GM21619 (cell line): Measurements from ENCODE around the gene CDK12.
"Not testable (repeated sequence)": the region's sequence is repeated elsewhere in the genome, so short reads cannot be mapped to it uniquely, and the experiment has no call there.

Experiments used
- ATAC-seq: cut with Tn5 transposase; IDR thresholded peaks from one replicate; pipeline ENCODE4 v1.9.1; 2021; ENCODE audit not compliant: unreplicated experiment

CDK12 gene

DNA sequence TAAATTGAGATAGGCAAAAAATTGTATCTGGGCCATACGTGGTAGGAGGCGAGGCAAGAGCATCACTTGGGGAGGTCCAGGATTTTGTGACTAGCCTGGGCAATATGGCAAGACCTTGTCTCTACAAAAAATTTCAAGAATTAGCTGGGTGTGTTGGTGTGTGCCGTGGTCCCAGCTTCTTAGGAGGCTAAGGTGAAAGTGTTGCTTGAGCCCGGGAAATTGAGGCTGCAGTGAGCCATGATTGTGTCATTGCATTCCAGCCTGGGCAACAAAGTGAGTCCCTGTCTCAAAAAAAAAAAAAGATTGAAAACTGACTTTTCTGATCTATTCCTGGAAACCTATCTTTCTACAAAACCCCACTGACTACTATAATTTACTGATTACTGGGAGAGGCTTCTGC lies 26.7 kb downstream of the CDK12 start:
- no peak for ATAC-seq

DNA sequence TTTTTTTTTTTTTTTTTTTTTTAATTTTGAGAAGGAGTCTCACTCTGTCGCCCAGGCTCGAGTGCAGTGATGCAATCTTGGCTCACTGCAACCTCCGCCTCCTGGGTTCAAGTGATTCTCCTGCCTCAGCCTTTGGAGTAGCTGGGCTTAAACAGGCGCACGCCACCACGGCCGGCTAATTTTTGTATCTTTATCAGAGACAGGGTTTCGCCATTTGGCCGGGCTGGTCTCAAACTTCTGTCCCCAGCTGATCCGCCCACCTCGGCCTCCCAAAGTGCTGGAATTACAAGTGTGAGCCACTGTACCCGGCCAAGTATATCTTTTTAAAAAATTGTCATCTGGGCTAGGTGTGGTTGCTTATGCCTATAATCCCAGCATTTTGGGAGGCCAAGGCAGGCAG lies 35.6 kb downstream of the CDK12 start:
- not testable (repeated sequence) for ATAC-seq

DNA sequence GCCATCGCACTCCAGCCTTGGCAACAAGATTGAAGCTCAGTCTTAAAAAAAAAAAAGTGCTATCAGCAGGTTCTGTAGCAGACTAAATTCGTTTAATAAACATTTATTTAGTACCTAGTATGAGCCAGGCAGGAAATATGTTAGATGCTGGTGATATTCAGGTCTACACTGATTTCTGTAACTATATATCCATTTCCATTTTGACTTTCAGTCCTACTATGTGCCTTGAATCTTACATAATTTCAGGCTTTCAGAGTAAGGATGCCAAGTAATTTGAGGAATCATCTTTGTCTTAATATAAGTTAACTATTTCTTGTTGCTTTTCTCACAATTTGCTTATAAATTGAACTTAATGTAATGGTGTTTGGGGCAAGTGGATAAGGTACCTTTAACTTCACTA lies 46.2 kb downstream of the CDK12 start:
- no peak for ATAC-seq

DNA sequence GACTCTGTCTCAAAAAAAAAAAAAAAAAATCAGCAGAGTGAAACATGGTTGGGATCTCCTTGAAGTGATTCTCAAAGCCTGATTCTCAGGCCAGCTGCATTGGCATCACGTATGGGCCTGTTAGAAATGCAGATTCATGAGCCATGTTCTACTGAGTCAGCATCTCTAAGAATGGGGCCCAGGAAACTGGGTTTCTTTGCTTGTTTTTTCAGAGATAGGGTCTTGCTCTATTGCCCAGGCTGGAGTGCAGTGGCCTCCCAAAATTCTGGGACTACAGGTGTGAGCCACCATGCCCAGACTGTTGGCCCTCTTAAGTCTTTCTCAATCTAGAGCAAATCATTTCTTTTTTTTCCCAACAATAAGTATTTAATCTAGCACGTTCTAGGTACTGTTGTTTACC lies 47.7 kb downstream of the CDK12 start:
- no peak for ATAC-seq

DNA sequence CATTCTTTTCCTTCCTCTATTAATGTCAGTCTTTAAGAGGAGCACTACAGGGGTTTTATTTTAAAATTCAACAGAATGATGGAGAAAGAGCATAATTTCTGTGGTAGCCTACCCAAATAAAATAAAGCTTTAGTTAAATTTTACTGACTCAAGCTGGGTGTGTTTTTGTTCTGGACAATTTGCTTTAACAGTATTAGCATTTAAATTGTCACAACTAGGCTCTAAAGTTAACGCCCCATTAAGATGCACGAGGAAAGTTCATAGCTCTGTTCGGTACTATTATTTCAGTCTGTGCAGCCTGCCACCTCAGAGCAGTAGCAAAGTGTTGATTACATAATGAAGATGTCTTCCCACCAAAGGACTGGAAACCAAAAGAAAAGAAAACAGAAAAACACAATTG lies 52.0 kb downstream of the CDK12 start:
- ATAC-seq = no peak

DNA sequence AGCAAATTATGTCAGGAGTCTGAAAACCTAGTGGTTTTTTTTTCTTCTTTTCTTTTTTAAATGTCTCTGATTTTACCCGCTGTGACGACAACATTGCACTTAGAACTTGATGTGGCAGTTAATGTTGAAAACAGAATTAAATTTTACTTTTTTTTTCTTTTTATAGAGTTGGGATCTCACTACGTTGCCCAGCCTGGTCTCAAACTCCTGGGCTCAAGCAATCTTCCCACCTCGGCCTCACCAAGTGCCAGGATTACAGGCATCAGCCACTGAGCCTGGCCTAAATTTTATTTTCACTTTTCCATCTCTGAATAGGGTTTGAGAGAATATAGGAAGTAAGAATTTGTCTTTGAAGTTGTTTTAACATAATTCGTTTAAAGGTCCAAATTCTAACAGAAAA lies 52.6 kb downstream of the CDK12 start:
- no peak for ATAC-seq

GRCh38 chr17:39517224-39517623 lies 55.9 kb downstream of the CDK12 start:
- ATAC-seq = no peak

GRCh38 chr17:39525801-39526506 lies 64.7 kb downstream of the CDK12 start:
- ATAC-seq = no peak

- ATAC-seq = no peak
Measured at GRCh38 chr17:39527220-39527813, 66.0 kb downstream of the CDK12 start.

GRCh38 chr17:39529455-39529854 lies 68.2 kb downstream of the CDK12 start:
- no peak for ATAC-seq

DNA sequence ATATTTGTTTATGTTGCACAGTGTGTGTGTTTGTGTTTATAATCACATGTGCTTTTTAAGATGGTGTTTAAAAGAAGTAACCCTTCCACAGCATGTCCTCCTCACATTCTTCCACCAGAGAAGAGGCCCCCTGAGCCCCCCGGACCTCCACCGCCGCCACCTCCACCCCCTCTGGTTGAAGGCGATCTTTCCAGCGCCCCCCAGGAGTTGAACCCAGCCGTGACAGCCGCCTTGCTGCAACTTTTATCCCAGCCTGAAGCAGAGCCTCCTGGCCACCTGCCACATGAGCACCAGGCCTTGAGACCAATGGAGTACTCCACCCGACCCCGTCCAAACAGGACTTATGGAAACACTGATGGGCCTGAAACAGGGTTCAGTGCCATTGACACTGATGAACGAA lies 69.2 kb downstream of the CDK12 start:
- ATAC-seq = no peak

GRCh38 chr17:39531252-39531651 lies 70.0 kb downstream of the CDK12 start:
- no peak for ATAC-seq

- ATAC-seq = no peak
Measured at GRCh38 chr17:39533891-39534290, 72.6 kb downstream of the CDK12 start.

DNA sequence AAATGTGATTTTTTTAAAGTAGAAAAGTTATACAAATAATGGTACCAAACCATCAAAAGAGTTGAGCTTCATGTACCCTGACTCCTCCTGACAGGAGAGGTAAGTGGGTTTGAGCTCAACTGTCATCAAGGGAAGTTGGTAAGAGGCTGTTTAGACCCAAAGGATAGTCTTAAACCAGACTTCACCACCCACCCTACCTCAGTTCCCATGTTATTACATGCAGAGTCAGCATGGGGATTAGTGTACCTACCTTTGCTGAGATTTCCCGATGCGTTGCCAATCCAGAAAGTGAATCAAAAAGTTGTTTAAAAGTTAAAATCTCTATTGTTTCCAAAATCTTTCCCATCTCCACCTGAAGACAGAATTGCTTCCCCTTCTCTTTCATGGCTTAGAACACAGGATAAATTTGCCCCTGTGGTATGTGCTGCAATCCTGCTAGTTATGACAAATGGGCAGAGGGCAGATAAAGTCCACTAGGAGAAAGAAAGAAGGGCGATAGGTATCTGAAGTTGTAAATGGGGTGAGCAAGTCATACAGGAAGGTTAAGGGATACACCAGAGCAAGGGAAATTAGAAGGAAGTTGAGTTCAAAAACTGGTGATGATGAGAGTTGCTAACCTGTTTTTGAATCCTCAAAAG lies 73.6 kb downstream of the CDK12 start:
- ATAC-seq = no peak

DNA sequence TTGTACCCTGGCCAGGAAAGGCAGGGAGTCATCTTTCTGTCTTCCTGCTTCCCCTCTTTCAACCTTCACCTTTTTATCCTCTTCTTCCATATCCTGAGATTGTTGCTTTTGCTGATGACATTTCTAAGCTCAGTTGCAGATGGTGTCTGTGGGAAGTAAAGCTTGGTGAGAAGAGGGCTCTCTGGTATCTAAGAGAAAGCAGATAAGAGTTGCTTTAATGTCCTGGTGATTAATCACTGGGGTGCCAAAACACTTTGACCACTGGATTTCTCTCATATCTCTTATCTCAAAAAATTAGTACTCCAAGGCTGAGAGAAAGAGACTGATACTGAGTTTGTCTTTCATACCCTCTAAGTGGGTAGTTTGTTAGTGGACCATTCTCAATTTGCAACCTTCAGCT lies 75.2 kb downstream of the CDK12 start:
- no peak for ATAC-seq

- not testable (repeated sequence) for ATAC-seq
Measured at GRCh38 chr17:39537364-39537763, 76.1 kb downstream of the CDK12 start.

- ATAC-seq = no peak
Measured at GRCh38 chr17:39538866-39539265, 77.6 kb downstream of the CDK12 start.

DNA sequence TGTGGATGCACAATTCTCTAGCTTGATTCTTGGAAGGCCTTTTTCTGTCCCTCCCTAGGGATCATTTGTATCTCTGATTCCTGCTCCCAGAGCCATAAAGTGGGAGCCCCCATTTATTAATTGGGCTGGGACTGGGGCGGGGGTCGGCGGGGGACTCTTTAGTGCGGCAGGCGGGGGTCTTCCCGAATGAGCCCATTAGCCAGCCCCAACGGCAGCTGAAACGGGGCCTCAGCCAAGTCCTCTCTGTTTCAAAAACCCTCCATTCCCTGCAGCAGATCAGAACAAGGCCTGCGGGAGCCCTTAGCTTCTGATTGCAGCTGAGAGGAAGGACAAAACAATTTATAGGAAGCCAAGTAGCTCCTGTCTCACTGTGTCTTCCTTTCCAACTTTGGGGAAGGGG lies 79.3 kb downstream of the CDK12 start:
- no peak for ATAC-seq

- ATAC-seq = no peak
Measured at GRCh38 chr17:39541652-39542051, 80.4 kb downstream of the CDK12 start.

DNA sequence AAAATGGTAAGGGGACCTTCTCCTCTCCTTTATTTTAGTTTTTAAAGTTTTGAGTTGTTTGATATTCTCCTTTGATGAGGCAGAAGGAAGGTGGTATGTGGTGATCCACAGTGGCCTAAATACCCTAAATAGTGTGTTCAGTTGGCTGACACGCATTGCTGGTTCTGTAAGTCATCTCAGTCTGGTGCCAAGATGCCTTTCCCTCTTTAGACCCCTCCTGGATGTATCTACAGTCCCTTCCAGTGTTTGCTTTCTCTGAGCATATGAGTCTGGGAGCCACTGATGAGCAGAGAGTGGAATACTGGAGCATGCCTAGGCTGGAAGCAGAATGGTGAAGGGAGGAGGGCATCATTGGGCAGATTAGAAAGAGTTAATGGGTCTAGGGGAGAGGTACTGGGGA lies 81.9 kb downstream of the CDK12 start:
- no peak for ATAC-seq

- no peak for ATAC-seq
Measured at GRCh38 chr17:39543664-39544063, 82.4 kb downstream of the CDK12 start.

- not testable (repeated sequence) for ATAC-seq
Measured at GRCh38 chr17:39544361-39544760, 83.1 kb downstream of the CDK12 start.
